HepG2 (cell line): Measurements from ENCODE around the gene LRRC8D. TPM values are rescaled to one million over a fixed set of nuclear protein-coding genes. Genes with fewer than 3 reads are reported as not detected.

Experiments
- CENPT ChIP-seq: sonication (generic); formaldehyde crosslinking; IDR thresholded peaks from 2 replicates; pipeline ENCODE4 v1.8.0; 2022; ENCODE audit warnings: low read depth, mild to moderate bottlenecking, moderate library complexity, missing genetic modification reagents
- ETV5 ChIP-seq: IDR thresholded peaks from 2 replicates; pipeline ENCODE4 v1.6.1; 2018; ENCODE audit warnings: missing biosample characterization, missing genetic modification reagents, inconsistent platforms, borderline replicate concordance
- FOXK1 ChIP-seq: sonication (generic); formaldehyde crosslinking; IDR thresholded peaks from 2 replicates; pipeline ENCODE4 v1.4.0; 2020; ENCODE audit warnings: low read depth, missing genetic modification reagents, borderline replicate concordance
- KDM1A ChIP-seq: IDR thresholded peaks from 2 replicates; pipeline ENCODE4 v1.6.1; 2016; ENCODE audit warnings: missing compliant biosample characterization
- KLF16 ChIP-seq, 2 experiments: sonication (generic) in 1 of 2; formaldehyde crosslinking in 1 of 2; IDR thresholded peaks; 2 replicates each; pipeline versions ENCODE4 v1.6.1 to v1.8.0; 2016 to 2023; ENCODE audit warnings: missing genetic modification reagents in 2 of 2, missing compliant biosample characterization in 1 of 2
- NR1H2 ChIP-seq: sonication (generic); formaldehyde crosslinking; IDR thresholded peaks from 2 replicates; pipeline ENCODE4 v1.8.1; 2022; ENCODE audit warnings: low read depth, missing genetic modification reagents, borderline replicate concordance
- NR2F1 ChIP-seq, 2 experiments: fragments of 450-650 bp in 1 of 2; formaldehyde crosslinking in 1 of 2; IDR thresholded peaks; 2 replicates each; pipeline versions ENCODE4 v1.5.0 to v1.6.1; 2016 to 2020; ENCODE audit warnings: mild to moderate bottlenecking in 1 of 2, missing compliant biosample characterization in 1 of 2, missing genetic modification reagents in 1 of 2, moderate library complexity in 1 of 2
- RNF2 ChIP-seq: fragments of 450-650 bp; conservative IDR thresholded peaks from 2 replicates; pipeline ENCODE4 v1.6.1; 2016; ENCODE audit warnings: low read depth
- RXRA ChIP-seq: sonication (generic); formaldehyde crosslinking; IDR thresholded peaks from 2 replicates; pipeline ENCODE4 v1.5.1; 2020; ENCODE audit warnings: missing genetic modification reagents
- SNAPC2 ChIP-seq: sonication (generic); formaldehyde crosslinking; IDR thresholded peaks from 2 replicates; pipeline ENCODE4 v1.8.1; 2022; ENCODE audit warnings: mild to moderate bottlenecking, missing genetic modification reagents
- SOX13 ChIP-seq, 3 experiments: fragments of 450-650 bp in 1 of 3; sonication (generic) in 1 of 3; formaldehyde crosslinking in 1 of 3; IDR thresholded peaks in 2 of 3; conservative IDR thresholded peaks in 1 of 3; 2 replicates each; pipeline versions ENCODE4 v1.5.0 to v1.6.1; 2016 to 2020; ENCODE audit warnings: antibody characterized with exemption in 1 of 3, mild to moderate bottlenecking in 1 of 3, missing compliant biosample characterization in 1 of 3, missing genetic modification reagents in 1 of 3, moderate library complexity in 1 of 3
- TP53 ChIP-seq: sonication (generic); formaldehyde crosslinking; conservative IDR thresholded peaks from 2 replicates; pipeline ENCODE4 v1.4.0; 2020; ENCODE audit warnings: missing genetic modification reagents
- ZBTB7B ChIP-seq: sonication (generic); formaldehyde crosslinking; IDR thresholded peaks from 2 replicates; pipeline ENCODE4 v1.4.0; 2020; ENCODE audit warnings: missing genetic modification reagents
- ZKSCAN5 ChIP-seq: sonication (generic); formaldehyde crosslinking; IDR thresholded peaks from 2 replicates; pipeline ENCODE4 v1.5.1; 2020; ENCODE audit warnings: mild to moderate bottlenecking, missing genetic modification reagents
- ZKSCAN8 ChIP-seq: IDR thresholded peaks from 2 replicates; pipeline ENCODE4 v1.6.1; 2016; ENCODE audit warnings: borderline replicate concordance, missing genetic modification reagents, missing compliant biosample characterization
- ZNF17 ChIP-seq: sonication (generic); formaldehyde crosslinking; IDR thresholded peaks from 2 replicates; pipeline ENCODE4 v1.5.0; 2020; ENCODE audit warnings: mild to moderate bottlenecking, missing genetic modification reagents
- ZNF33A ChIP-seq: sonication (generic); formaldehyde crosslinking; IDR thresholded peaks from 2 replicates; pipeline ENCODE4 v1.5.1; 2020; ENCODE audit warnings: missing genetic modification reagents, mild to moderate bottlenecking, moderate library complexity, borderline replicate concordance
- ZNF33B ChIP-seq: sonication (generic); formaldehyde crosslinking; IDR thresholded peaks from 2 replicates; pipeline ENCODE4 v1.5.1; 2020; ENCODE audit warnings: mild to moderate bottlenecking, missing genetic modification reagents
- ZNF557 ChIP-seq: sonication (generic); formaldehyde crosslinking; IDR thresholded peaks from 2 replicates; pipeline ENCODE4 v1.4.0; 2020; ENCODE audit warnings: missing genetic modification reagents
- polyA plus RNA-seq, 8 experiments: library from polyadenylated mRNA; depleted of rRNA in 3 of 8; stranded (reverse) in 7 of 8; unstranded in 1 of 8; fragments of >200 nt; fragmentation: Illumina TruSeq in 4 of 8; extraction: Trizol in 4 of 8; gene quantifications; 2 replicates each; pipeline versions ENCODE4 v1.2.1 to v1.2.3, GENCODE V29; 2011 to 2016; ENCODE audit warnings: low read depth in 4 of 8, missing spikeins in 1 of 8, mixed read lengths in 1 of 8; ENCODE audit not compliant: insufficient read depth in 1 of 8
- total RNA-seq, 5 experiments: library from RNA; depleted of rRNA; stranded (reverse); fragments of >200 nt; fragmentation: Illumina TruSeq; extraction: Trizol; gene quantifications; 2 replicates each; pipeline ENCODE4 v1.2.3, GENCODE V29; 2016; ENCODE audit warnings: low read depth in 1 of 5
- TF ChIP-seq, protein P1 (sequence below): sonication (generic); formaldehyde crosslinking; IDR thresholded peaks from 2 replicates; pipeline ENCODE4 v1.4.0; 2020; ENCODE audit warnings: missing genetic modification reagents, borderline replicate concordance
- TF ChIP-seq, protein P2 (sequence below), 2 experiments: sonication (generic) in 1 of 2; formaldehyde crosslinking in 1 of 2; IDR thresholded peaks; 2 replicates each; pipeline versions ENCODE4 v1.5.1 to v1.6.1; 2011 to 2020; ENCODE audit warnings: borderline replicate concordance in 1 of 2, low read depth in 1 of 2, low read length in 1 of 2, mild to moderate bottlenecking in 1 of 2, missing genetic modification reagents in 1 of 2, moderate library complexity in 1 of 2
- TF ChIP-seq, protein P3 (sequence below): IDR thresholded peaks from 2 replicates; pipeline ENCODE4 v1.6.1; 2016; ENCODE audit warnings: mild to moderate bottlenecking
- TF ChIP-seq, protein P4 (sequence below): sonication (generic); formaldehyde crosslinking; IDR thresholded peaks from 2 replicates; pipeline ENCODE4 v1.4.0; 2020; ENCODE audit warnings: mild to moderate bottlenecking, missing genetic modification reagents

LRRC8D gene
- total and polyA plus RNA-seq, 2 of the 13 experiments (the other 11 are each of a cell fraction or from before 2014, with no cell fraction given) = 29.9 to 45.5 TPM

DNA sequence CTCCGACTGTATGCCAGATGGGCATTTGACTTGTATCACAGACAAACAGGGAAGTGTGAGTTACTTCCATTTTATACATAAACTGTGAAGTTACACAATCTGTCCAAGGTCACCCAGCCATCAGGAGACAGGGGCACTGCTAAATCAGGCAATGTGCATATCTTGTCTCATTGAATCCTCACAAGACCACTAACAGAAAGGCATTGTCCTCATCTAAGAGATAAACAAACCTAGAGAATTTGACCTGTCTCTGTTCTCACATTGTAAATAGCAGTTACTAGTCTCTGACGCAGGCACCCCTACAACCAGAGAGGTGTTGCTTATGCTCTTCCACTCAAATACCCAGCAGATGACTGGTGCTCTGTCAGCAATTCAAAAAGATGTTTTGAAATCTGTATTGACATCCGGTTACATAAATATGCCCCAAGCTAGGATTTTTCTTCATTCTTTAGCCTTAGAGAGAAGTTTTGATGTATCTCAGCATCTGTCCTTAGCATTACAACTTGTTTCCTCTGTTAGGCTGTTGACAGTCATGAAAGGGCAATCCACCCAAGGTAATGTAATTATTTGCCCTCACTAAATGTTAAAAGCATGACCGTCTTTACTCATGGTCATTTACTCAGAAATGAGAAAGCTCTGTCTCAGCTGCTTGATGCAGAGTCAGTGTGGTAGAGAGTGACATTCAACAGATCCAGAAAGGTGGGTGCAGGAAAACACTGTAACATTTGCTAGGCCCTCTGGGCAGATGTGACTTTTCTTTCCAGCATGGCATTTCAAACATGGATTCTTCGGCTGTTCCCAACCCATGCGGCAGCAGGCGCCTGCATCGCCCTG is 122.2 kb downstream of the LRRC8D start (continued):
- TF ChIP-seq, protein P1, sequence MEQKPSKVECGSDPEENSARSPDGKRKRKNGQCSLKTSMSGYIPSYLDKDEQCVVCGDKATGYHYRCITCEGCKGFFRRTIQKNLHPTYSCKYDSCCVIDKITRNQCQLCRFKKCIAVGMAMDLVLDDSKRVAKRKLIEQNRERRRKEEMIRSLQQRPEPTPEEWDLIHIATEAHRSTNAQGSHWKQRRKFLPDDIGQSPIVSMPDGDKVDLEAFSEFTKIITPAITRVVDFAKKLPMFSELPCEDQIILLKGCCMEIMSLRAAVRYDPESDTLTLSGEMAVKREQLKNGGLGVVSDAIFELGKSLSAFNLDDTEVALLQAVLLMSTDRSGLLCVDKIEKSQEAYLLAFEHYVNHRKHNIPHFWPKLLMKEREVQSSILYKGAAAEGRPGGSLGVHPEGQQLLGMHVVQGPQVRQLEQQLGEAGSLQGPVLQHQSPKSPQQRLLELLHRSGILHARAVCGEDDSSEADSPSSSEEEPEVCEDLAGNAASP (CRISPR knock-in tag) = peak; percentile 8
- TF ChIP-seq FOXK1 (CRISPR knock-in tag) (peak; percentile 81; the same call in 1 of the 2 replicates), ZNF33A (CRISPR knock-in tag) (no peak), KDM1A (CRISPR knock-in tag) (no peak), ZNF33B (CRISPR knock-in tag) (no peak), ZNF17 (CRISPR knock-in tag) (no peak), NR1H2 (CRISPR knock-in tag) (no peak), ZKSCAN8 (CRISPR knock-in tag) (peak; percentile 73), KLF16 (CRISPR knock-in tag; IDR thresholded peaks at IDR 0.05) (peak in 1 of 2 experiments; percentile 67; a peak in 2 of 4 replicates), ZNF557 (CRISPR knock-in tag) (no peak), ZKSCAN5 (CRISPR knock-in tag) (no peak), TP53 (CRISPR knock-in tag) (no peak), ETV5 (CRISPR knock-in tag) (peak; percentile 82), SOX13 (IDR thresholded peaks at IDR 0.05) (peak; percentile 90), SOX13 (CRISPR knock-in tag; conservative IDR thresholded peaks at IDR 0.05 in 1 of 2, IDR thresholded peaks at IDR 0.05 in 1 of 2) (peak in 1 of 2 experiments; percentile 97; a peak in 2 of 4 replicates), ZBTB7B (CRISPR knock-in tag) (0 out of 2 replicates have a peak, but pooled peaks have one; percentile 29), SNAPC2 (CRISPR knock-in tag) (0 out of 2 replicates have a peak, but pooled peaks have one; percentile 29), RNF2 (no peak), RXRA (CRISPR knock-in tag) (peak; percentile 68; the same call in 1 of the 2 replicates), CENPT (CRISPR knock-in tag) (no peak), NR2F1 (CRISPR knock-in tag; IDR thresholded peaks at IDR 0.05) (peak in 1 of 2 experiments; percentile 49; a peak in 2 of 4 replicates)
- TF ChIP-seq, protein P2, sequence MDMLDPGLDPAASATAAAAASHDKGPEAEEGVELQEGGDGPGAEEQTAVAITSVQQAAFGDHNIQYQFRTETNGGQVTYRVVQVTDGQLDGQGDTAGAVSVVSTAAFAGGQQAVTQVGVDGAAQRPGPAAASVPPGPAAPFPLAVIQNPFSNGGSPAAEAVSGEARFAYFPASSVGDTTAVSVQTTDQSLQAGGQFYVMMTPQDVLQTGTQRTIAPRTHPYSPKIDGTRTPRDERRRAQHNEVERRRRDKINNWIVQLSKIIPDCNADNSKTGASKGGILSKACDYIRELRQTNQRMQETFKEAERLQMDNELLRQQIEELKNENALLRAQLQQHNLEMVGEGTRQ (IDR thresholded peaks at IDR 0.05; ENCODE audit: low read depth, low read length) = no peak
- TF ChIP-seq, protein P2 (CRISPR knock-in tag; IDR thresholded peaks at IDR 0.05; ENCODE audit: borderline replicate concordance) = no peak; the same call in 1 of the 2 replicates
- TF ChIP-seq, protein P3, sequence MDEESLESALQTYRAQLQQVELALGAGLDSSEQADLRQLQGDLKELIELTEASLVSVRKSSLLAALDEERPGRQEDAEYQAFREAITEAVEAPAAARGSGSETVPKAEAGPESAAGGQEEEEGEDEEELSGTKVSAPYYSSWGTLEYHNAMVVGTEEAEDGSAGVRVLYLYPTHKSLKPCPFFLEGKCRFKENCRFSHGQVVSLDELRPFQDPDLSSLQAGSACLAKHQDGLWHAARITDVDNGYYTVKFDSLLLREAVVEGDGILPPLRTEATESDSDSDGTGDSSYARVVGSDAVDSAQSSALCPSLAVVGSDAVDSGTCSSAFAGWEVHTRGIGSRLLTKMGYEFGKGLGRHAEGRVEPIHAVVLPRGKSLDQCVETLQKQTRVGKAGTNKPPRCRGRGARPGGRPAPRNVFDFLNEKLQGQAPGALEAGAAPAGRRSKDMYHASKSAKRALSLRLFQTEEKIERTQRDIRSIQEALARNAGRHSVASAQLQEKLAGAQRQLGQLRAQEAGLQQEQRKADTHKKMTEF (CRISPR knock-in tag) = peak; percentile 87
- TF ChIP-seq, protein P4, sequence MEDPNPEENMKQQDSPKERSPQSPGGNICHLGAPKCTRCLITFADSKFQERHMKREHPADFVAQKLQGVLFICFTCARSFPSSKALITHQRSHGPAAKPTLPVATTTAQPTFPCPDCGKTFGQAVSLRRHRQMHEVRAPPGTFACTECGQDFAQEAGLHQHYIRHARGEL (CRISPR knock-in tag) = no peak
